NCI-H2107 treated with DMSO at 0.1 percent for 48 hours (cell line): ENCODE data around the gene CHD2.
"Not testable (repeated sequence)": the region's sequence is repeated elsewhere in the genome, so short reads cannot be mapped to it uniquely, and the experiment has no call there.

Experiments used
- DNase-seq: peaks from one replicate; lab custom pipeline; 2025; ENCODE audit not compliant: unreplicated experiment; lab: John Stamatoyannopoulos, UW

The CHD2 gene

DNA sequence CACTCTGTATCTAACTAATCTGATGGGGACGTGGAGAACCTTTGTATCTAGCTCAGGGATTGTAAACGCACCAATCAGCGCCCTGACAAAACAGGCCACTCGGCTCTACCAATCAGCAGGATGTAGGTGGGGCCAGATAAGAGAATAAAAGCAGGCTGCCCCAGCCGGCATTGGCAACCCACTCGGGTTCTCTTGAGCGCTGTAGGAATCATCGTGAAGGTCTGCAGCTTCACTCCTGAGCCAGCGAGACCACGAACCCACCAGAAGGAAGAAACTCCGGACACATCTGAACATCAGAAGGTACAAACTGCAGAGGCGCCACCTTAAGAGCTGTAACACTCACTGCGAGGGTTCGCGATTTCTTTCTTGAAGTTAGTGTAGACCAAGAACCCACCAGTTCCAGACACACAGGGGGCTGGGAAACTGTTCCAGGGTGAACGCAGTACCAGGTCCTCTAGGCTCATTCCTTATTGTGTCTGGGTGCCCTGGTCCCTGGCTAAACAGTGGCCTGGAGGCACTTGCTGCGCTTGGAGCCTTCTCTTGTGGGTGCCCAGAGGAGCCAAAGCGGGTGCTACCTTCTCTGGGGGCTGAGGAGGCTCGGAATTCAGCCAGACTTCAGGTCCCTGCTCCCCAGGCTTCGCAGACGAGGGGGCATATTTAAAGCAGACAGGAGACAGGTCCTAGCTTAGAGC, 132.5 kb downstream of the CHD2 start:
- DNase-seq = not testable (repeated sequence)

DNA sequence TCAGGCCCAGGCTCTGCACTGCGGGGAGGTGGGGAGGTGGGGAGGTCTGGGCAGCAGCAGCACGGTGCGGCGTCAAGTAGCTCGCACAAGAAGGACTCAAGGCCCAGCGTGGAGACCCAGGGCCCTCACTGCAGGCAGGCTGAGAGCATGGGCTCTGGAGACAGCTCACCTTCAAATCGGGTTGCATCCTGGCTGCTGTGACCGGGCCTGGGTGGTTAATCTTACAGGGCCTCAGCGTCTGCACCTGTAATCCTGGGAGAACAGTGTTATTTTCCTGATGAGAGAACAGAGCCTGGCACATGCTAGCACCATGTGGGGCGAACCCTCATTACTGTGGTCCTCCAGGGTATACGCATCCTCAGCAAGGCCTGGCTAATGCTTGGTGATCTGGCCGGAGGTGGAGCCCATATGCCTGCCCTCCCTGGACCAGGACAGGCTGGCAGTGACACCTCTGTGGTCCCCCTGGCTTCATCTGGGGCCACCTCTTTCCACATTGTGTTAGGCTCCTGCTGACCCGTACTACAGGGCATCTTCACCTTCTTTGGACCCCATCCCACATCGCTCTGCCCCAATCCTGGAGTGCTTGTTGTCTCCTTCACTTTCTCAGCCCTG, 133.4 kb downstream of the CHD2 start:
- DNase-seq = no peak

DNA sequence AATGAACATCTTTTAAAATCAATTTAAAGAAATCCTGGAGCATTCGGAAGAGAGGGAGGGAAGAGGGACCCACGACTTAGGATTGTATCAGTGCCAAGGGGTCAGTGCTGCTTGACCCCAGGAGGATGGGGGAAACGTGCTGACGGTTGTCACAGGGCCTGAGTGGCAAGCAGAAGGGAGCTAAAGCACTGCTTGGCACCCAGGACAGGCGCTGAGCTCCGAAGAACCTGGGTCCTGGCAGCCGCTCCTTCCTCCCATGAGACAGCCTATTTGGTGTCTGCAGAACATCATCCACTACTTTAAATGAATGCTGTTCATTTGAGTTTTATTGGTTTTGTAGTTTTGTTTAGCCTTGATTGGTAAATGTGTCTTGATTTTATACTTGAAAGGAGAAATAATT, 134.4 kb downstream of the CHD2 start:
- DNase-seq = no peak

GRCh38 chr15:93035092-93035915, 135.2 kb downstream of the CHD2 start:
- no peak for DNase-seq

- no peak for DNase-seq
Measured at GRCh38 chr15:93035953-93036810, 136.1 kb downstream of the CHD2 start.

DNA sequence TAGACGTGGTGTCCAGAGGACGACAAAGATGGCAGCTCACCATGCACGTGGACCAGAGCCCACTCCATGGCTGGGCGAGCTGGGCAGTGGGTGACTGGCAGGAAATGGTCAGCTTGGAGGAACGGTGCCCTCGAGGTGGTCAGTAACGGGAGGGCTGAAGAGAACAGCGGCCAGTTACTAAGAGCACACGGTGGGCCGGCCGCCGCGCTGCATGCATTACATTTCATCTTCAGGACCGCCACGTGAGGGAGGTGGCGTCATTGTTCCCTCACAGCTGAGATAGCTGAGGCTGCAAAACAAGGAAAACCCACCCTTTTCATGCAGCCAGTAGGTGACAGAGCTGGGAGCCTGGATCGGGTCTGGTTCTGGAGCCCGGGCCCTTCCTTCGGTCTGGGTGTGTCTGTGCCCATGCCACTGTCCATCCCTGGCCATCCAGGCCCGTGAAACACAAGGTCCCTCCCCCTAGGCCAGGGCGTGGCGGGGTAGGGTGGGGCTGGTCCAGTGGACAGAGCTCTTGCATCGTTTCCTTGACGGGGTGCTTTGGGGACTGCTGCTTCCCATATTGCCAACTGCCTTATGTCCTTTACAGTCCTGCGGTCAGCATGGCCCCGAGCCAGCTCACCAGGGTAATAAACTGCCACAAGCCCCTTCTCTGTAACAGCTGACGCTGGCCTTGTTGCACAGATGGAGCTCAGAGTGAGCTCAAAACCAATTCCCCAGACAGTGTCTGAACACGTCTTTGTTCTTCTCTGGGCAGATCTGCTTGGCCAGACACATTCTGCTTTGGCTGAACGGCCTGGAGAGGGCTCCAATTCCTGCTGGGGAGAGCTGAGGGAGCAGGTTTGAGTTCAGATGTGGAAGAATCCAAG, 137.1 kb downstream of the CHD2 start:
- no peak for DNase-seq

DNA sequence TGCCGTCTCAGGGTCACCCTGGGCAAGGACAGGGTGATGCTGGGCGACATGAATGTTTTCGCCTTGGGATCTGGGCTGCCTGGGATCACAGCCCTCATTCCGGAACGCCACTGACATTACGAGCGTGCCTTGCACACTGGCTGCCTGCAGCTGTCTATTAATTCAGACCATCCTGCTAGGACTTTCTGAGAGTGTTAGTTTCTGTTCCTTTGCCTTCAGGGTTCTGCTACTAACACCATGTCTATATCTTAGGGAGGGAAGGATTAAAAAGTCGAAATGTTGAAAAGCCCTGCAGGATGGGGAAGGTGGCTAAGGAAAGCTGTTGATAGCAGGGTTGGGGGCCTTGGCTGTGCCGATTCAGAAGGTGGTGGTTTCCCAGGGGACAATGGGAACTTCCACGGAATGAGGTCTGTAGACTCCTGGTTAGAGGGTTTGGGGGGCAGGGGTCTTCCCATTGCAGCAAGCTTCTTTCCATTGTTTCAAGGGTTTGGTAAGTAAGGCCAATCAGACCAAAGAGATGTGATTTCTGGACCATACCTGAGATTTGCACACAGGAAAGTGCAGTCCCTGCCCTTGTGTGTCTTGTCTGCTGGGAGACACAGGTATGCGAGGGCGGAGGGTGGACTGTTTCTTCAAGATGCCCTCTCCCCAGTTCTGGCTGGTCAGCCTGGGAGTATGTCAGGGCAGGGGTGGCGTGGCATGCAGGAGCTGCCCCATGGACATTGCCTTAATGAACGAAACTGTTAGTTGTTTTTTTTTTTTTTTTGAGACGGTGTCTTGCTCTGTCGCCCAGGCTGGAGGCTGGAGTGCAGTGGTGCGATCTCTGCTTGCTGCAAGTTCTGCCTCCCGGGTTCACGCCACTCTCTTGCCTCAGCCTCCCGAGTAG, 137.9 kb downstream of the CHD2 start:
- no peak for DNase-seq

GRCh38 chr15:93039562-93040287, 139.6 kb downstream of the CHD2 start:
- not testable (repeated sequence) for DNase-seq

GRCh38 chr15:93040288-93041158, 140.4 kb downstream of the CHD2 start:
- no peak for DNase-seq

DNA sequence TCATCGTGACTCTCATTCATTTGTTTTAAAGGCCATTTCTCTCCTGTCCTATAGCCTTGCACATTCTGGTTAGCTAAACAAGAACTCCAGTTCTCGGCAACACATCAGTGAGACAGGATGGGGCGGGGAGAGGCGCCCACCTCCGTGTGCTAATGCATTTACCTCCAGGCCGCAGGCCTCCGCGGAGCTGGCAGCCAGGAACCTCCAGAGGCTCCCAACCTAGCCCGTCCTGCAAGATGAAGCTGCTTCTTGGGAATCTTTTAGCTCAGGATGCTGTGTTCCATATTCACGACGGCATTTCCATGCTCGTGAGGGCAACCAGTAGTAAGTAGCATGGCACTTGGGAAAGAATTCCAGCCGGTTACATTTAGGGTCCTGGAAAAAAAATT, 141.0 kb downstream of the CHD2 start:
- no peak for DNase-seq

DNA sequence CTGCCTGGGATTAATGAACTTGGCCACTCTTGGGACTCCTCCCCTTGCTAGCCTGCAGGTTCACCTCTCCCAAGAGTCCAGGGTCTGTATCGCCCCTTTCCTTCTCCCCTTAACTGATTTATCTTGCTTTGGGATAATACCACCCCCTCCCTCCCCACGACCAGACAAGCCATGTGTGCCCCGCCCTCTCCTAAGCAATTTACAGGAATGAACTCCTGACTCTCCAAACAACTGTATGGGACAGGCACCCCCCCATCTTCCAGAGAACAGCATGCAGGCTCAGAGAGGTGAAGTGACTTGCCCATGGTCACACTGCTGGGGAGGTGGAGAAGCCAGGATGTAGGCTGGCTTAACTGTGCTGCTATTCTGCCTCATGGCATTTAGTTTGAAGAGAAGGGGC, 142.1 kb downstream of the CHD2 start:
- DNase-seq = no peak

- no peak for DNase-seq
Measured at GRCh38 chr15:93042691-93043378, 142.7 kb downstream of the CHD2 start.

GRCh38 chr15:93043621-93044300, 143.6 kb downstream of the CHD2 start:
- no peak for DNase-seq

DNA sequence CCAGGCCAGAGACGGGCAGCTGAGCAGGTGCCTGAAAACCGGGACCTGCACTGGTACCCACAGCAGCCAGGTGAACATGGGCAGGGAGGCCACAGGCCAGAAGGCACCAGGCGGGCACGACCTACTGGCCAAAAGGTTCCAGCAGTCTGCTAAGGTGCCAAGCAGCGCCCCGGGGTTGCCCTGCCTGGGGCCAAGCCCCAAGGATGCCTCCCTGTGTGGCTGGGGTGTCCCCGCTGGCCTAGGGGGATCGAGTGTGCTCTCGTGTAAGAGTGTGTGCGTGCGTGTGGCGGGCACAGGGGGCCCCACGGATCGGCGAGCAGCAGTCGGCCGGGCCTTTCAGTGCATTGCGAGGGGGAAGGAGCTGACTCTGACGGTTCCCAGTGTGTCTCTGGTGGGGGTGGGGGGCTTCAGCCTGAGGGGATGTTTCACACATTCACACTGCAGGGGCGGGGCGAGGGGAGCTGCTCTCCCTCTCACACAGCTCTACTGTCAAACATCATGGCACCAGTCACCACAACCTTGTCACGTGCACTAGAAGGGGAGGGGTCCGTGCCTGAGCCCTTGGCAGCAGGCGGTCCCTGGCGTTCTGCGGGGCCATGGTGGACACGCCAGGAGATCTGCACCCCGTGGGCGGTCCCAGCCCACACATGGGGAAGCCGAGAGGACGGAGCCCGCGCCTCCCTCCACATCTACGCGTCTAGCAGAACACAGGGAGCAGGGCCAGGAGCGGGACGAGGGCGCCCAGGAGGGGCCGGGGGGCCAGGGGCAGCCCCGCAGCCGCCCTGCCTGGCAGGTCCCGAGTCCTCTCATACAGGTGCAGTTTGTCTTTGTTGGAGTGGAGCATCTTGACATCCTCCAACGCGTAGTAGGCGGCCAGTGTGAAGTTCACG, 144.4 kb downstream of the CHD2 start:
- DNase-seq = no peak

DNA sequence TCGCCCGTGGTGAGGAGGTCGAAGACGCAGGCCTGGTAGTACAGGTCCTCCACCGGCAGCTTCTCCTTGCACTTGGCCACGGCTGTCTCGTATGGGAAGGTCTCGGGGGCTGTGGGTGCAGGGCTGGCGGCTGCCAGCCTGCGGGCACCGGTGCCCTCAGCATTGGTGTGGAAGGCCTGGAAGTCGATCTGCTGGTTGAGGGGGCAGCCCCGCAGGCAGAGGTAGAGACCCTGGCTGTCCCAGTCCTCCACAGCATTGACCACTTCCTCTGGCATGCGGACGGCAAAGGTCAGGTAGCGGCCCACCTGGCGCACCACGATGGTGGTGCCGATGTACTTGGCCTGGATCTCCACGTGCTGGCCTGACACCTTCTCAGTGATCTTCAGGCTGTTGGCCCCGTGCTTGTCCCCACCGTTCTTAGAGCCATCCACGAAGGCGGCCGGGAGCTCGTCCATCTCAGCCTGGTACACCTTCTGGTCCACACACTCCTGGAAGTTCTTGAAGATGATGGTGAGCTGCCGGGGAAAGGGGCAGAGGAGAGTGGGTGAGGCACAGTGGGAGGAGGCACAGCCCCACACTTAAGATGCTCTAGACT, 145.2 kb downstream of the CHD2 start:
- DNase-seq = no peak
